Left colon (tissue), 2 donors: ENCODE results near the gene ATAD3B. TPM values are rescaled to one million over a fixed set of nuclear protein-coding genes. Genes with fewer than 3 reads are reported as not detected.
"Not testable (repeated sequence)": the region's sequence is repeated elsewhere in the genome, so short reads cannot be mapped to it uniquely, and the experiment has no call there.

ENCODE experiments used
- ATAC-seq: fragments of 200-7000 bp; cut with Tn5 transposase; one replicate; pipeline ENCODE4 v1.9.1; 2020; ENCODE audit warnings: mild to moderate bottlenecking, moderate library complexity
- DNase-seq, 2 donors: peaks; one replicate each; pipeline ENCODE4 v3.0.0-alpha.2; 2020
- intact Hi-C, 2 donors: fragments of 100-400 bp; cut with DNase I in 1 of 2; cut with micrococcal nuclease in 1 of 2; formaldehyde crosslinking; loops; one replicate each; pipeline versions ENCODE4 v1.11.2 to v1.14.0; 2022; cut with DNase I, micrococcal nuclease
- total RNA-seq, 2 donors: library from RNA; stranded (reverse); fragmentation: NEBNext Ultra II Directional; extraction: Animal tissue kit (Norgen Biotek cat#: 25700); gene quantifications; one replicate each; pipeline ENCODE4 v1.2.1, GENCODE V29; 2021
- donor health status: DM: no; HTN: no; CAD: no.
- donor health status: DM: yes; HTN: yes; CAD: no.

The ATAD3B gene
- total RNA-seq, 2 donors from 2014 or later = 15.2 to 16.4 TPM

DNA sequence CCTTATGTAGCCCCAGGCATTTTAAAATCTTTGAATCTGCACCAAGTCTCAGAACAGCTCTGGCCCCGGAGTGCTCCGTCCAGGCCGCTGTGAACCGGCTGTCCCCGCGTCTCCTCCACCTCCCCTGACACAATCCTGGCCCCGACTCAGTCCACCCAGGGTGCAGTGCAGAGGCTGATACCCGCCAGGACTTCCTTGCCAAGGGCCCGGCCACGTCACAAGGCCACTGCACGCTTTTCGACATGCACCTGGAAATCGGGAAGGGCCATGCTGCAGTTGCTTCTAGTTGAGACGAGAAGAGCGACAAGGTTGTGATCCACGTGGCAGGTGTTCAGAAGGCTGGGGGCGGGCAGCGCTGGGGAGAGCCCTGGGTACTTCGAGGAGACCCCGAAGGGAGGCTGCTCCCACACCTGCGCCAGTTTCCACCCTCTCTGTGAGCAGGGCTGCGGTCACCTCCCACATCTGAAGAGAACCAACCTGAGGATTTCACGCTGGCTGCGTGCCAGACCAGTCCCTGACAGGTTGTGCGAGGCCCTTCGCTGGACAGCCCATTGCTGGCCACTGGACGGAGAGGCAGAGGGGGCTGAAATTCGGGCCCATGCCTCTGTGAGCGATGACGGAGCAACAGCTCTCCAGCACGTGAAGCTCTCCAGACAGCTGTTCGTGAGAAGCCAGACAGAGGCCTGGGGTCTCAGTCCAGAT is 29.3 kb upstream of the ATAD3B start:
- ATAC-seq (no peak), DNase-seq (no peak)
- intact Hi-C loops = loop anchor here in 1 of 2 donors (5.0 kb wide), 1 partner anchor 60 kb away; no protein-coding TSS in a partner anchor

GRCh38 chr1:1446631-1447030 is 24.9 kb upstream of the ATAD3B start:
- intact Hi-C loops, DNase-seq, ATAC-seq: not testable (repeated sequence)

GRCh38 chr1:1449099-1449739 is 22.3 kb upstream of the ATAD3B start, which contains the start of gene ATAD3C:
TSS of gene ATAD3C (plus strand) at chr1:1449689. CDS start at chr1:1450684, 995 bp downstream.
- intact Hi-C loops = no loop called here
- DNase-seq (no peak), ATAC-seq (peak; percentile 4)

DNA sequence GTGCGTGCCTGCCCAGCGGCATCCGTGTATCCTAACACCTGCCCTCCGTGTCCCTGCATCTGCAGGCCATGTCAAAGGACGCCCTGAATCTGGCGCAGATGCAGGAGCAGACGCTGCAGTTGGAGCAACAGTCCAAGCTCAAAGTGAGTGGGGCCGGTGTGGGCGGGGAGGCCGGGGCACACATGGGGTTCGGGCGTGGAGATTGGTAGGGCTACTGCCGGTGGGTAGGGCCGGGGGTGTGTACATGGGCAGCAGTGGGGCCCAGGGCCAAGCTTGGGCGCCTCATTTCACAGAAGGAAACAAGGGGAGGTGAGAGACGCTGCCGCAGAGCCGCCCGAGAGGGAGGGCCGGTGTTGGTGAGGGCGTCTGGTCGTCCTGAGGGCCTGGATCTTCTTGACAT is 20.9 kb upstream of the ATAD3B start:
- DNase-seq, ATAC-seq, intact Hi-C loops: not testable (repeated sequence)

DNA sequence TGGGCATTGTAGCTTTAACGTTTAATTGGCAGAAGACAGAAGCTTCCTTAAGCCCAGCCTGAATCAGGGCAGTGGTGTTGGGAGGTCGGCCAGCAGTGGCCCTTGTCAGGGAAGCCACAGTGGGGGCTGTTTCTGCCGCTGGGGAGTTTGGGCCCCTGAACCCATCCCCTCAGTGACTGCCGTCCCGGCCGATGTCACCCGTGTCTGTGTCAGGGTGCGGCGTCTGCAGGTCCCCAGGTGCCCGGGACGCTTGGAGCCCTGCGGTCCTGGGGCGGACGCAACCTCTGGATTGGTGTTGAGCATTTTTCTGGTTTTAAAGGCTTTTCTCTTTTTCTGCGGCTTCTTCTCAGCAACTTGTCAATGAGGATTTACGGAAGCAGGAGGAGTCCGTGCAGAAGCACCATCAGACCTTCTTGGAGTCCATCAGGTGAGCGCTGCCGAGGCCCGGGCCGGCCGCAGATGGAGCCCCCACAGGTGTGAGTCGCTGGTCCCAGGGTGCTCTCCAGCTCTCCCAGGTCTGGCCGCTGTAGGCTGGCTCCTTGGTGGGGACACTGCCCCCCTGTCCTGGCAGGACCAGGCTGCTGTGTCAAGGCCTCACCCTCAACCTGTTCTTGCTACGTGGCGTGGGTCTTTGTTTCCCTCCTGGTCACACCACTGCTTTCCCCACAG is 19.7 kb upstream of the ATAD3B start:
- intact Hi-C loops = no loop called here
- no peak for DNase-seq
- ATAC-seq = no peak

DNA sequence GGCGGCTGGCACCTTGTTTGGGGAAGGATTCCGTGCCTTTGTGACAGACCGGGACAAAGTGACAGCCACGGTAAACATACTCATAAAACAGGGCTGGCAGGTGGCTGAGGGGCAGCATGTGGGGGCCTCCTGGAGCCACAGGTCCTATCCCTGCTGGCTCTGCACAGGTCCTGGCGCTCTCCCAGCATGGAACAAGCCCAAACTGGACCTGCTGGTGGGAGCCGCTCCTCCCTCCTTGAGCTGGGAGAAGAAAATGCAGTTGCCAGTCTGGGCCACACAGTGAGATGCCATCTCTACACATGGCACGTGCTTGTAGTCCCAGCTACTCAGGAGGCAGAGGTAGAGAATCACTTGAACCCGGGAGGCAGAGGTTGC is 19.2 kb upstream of the ATAD3B start:
- intact Hi-C loops, DNase-seq, ATAC-seq: not testable (repeated sequence)

GRCh38 chr1:1452882-1453281 is 18.7 kb upstream of the ATAD3B start:
- ATAC-seq (no peak), DNase-seq (no peak)
- intact Hi-C loops = no loop called here

DNA sequence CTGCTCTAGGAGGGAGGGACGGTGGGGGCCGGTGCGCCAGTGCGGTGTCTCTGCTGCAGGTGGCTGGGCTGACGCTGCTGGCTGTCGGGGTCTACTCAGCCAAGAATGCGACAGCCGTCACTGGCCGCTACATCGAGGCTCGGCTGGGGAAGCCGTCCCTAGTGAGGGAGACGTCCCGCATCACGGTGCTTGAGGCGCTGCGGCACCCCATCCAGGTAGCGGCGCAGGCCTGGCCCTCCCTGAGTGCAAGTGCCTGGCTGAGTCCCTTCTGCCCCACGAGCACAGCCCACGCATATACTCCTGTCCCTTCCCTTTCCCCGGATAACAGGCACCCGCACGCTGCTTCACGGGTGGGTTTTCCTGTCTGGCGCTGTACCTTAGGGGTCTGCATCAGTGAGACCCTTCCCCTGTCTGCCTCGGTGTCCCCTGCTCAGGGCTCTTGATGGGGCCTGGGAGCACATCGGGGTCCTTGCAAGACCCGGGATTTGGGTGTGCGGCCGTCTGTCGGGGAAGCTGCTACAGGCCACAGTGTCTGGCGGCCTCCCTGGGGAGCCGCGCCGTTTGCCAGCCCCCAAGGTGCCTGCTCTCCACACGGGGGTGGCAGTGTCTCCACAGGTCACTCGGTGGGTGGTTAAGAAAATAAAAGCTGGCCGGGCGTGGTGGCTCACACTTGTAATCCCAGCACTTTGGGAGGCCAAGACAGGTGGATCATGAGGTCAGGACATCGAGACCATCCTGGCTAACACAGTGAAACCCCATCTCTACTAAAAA is 17.1 kb upstream of the ATAD3B start:
- DNase-seq, ATAC-seq, intact Hi-C loops: not testable (repeated sequence)

DNA sequence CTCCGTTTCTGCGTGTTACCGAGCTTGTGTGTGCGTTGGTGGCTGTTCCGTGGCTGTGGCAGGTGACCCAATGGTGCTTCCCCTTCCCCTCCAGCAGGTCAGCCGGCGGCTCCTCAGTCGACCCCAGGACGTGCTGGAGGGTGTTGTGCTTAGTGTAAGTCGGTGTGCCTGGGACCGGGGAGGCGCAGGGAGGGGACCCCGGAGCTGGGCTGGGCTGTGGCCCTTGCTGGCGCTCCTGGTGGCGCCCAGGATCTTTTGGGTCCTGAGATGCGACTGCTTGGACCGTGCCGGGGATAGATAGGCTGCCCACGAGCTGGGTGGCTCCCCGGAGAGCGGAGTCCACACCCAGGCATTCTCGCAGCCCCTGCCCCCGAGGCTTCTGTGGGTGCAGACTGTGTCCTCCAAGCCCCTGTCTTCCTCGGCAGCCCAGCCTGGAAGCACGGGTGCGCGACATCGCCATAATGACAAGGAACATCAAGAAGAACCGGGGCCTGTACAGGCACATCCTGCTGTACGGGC is 16.1 kb upstream of the ATAD3B start:
- intact Hi-C loops = no loop called here
- DNase-seq (no peak), ATAC-seq (no peak)

GRCh38 chr1:1455934-1456333 is 15.6 kb upstream of the ATAD3B start:
- intact Hi-C loops, DNase-seq, ATAC-seq: not testable (repeated sequence)

DNA sequence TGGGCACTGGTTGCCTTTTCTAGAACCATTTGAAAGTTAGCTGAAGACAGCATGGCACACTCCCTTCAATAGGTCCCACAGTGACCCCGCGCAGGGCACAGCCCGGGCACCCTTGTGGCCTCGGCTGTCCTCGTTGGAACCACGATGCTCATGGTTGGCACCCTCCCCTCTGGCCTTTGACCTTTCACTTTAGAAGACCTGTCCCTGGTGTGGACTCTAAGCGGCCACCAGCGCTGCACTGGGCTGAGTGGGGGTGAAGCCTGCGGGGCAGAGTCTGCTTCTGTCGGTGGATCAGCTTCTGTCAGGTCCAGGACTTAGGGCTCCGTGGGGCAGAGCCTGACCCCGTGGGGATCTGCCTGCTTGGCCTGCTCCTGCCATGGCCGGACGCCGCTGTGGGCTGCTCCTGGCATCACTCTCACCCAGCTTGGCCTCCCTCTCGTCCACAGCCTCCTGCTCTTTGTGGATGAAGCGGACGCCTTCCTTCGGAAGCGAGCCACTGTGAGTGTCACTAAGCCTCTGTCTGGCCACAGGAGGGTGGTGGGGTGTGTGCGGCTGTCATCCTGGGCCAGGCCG is 14.8 kb upstream of the ATAD3B start:
- ATAC-seq, intact Hi-C loops, DNase-seq: not testable (repeated sequence)

GRCh38 chr1:1459156-1459555 is 12.4 kb upstream of the ATAD3B start:
- intact Hi-C loops, ATAC-seq, DNase-seq: not testable (repeated sequence)

DNA sequence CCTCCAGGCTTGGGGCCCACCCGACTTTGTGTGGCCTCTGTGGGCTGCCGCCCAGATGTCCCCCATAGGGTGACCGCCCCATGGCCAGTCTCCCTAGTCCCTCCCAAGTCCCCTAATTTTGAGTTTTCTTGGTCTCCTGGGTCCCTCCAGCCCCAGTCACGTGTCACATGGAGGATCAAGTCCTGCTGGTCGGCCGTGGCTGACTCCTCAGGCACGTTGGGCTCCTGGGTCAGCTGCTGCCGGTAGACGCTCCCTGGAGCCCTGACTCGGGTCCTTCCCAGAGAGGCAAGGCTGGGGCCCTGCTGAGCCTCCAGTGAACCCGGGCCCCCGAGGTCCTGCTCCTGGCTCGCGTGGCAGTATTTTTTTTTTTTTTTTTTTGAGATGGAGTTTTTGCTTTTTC is 11.9 kb upstream of the ATAD3B start:
- intact Hi-C loops, ATAC-seq: not testable (repeated sequence)

GRCh38 chr1:1460540-1461130 is 10.9 kb upstream of the ATAD3B start:
- DNase-seq (no peak), ATAC-seq (no peak)
- intact Hi-C loops = no loop called here

More for the DNA sequence above, 11.9 kb upstream of the ATAD3B start:
- DNase-seq = not testable (repeated sequence)

- intact Hi-C loops = no loop called here
- ATAC-seq = peak; percentile 94
- peak in 1 of 2 donors; percentile 52 for DNase-seq
These were observed 9.7 kb upstream of the ATAD3B start for GRCh38 chr1:1461721-1462317.

DNA sequence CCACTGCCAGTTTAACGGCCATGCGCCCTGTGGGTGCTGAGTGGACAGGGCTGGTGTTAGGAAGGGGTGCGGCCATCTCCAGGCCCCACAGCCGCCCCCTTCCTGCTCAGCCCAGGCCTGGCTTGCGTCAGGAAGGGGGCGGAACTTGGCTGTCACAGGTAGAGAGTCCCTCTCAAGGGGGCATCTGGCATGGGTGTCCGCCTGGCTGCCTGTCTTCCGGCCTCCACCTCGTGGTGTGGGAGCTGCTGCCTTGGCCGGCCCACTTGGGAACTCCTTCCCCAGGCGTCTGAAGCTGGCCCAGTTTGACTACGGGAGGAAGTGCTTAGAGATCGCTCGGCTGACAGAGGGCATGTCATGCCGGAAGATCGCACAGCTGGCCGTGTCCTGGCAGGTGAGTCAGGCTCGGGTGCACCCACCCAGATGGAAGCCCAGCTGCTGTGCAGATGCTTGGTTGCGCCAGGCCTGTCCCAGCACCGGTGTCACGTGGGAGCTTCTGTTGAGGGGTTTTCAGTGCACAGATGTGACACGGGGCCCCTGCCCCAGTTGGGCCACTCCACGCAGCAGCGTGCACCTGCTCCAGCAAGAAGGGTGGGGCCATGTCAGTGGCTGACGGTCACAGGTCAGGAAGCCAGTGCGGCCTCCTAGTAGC is 9.1 kb upstream of the ATAD3B start:
- ATAC-seq (peak; percentile 23), DNase-seq (peak in 1 of 2 donors; percentile 22)
- intact Hi-C loops = no loop called here

DNA sequence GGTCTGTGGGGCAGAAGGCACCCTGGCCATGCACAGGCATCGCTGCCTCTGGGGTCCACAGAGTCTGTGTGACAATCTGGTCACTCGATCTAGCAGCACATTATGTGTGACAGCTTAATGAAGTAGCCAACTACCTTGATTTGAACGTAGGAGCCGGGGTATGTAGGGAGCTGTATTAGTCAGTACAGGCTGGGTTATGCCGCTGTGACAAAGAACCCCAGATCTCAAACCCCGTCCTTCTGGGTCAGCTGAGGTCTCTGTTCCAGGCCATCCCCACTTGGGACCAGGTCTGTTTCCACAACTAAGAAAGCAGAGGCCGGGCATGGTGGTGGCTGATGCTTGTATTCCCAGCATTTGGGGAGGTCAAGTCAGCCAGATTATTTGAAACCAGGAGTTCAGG is 8.3 kb upstream of the ATAD3B start:
- DNase-seq (no peak), ATAC-seq (no peak)
- intact Hi-C loops = no loop called here
